Right forelimb (tissue), 1 donor: Measurements from ENCODE around the gene SRP68.

Experiments used
- DNase-seq: peaks from one replicate; pipeline ENCODE4 v3.0.0-alpha.2; 2018

Gene SRP68

DNA sequence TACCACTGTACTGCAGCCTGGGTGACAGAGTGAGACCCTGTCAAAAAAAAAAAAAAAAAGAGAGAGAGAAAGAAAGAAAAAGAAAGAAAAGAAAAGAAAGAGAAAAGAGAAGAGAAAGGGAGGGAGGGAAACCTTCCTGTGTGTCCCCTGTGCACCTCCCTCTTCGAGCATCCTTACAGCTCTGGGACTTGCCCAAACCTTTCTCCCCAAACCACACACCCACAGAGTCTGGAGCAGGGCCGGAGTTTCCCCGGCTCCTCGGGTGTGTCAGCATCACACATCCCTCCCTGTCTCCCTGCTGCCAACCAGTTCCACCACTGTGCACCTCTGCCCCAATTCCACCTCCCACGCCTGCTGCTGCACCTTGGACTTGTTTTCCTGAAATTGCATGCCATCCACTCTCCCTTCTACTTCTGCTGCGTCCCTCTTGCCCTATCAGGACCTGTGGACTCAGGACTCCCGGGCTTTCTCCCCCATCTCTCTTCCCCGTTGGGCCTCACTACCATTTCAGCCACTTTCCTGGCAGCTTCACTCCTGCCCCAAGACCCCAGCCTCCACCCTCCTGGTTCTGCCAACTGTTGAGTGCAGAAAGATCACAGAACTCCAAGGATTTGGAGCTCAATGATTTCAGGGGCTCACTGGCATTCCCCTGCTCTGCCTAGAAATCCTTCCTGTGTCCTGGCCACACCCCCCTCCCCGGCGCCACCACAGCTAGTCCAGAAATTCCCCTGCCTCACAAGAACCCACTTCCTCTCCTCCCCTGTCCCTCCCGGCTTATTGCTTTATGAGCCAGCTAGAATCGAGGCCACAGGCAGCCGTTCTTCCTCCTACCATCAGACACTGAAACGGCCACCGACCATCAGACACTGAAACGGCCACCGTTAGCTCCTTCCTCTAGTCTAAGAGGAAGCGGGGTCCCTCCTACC, 75.4 kb downstream of the SRP68 start:
- DNase-seq: no peak

DNA sequence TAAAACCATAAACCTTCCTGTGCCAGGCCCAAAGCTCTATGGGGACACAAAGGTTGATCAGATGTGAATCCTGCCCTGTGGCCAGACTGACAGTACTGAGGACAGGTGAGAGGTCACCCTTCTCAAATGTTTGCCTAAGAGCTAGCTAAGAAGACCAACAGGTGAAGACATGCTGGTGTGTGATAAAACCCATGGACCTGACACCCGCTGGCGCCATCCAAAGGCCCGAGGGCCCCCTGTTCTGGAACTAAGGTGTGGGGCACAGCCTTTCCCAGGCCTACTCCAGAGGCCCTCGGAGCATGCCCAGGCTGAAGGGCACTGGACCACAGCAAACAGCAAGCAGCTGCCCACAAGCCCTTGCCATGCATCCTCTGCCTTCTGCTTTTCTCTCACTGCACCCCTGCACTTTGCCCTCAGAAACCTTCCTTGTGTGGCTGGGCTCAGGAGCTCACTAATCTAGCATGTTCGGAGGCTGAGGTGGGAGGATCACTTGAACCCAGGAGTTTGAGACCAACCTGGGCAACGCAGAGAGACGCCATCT, 76.9 kb downstream of the SRP68 start:
- no peak for DNase-seq

DNA sequence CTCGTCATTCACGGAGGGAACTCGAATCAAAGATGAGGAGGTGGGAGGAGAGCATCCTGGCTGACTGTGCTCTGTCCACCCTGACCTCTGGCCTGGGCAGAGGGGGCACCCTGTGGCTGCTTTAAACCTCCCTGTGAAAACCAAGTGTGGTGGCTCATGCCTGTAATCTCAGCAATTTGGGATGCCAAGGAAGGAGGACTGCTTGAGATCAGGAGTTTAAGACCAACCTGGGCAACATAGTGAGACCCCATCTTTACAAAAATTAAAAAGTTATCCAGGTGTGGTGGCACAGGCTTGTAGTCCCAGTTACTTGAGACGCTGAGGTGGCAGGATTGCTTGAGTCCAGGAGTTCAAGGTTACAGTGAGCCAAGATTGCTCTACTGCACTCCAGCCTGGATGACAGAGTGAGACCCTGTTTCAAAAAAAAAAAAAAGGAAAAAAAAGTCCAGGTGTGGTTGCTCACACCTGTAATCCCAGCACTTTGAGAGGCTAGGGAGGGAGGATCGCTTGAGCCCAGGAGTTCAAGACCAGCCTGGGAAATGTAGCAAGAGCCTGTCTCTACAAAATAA, 77.4 kb downstream of the SRP68 start:
- DNase-seq: no peak

DNA sequence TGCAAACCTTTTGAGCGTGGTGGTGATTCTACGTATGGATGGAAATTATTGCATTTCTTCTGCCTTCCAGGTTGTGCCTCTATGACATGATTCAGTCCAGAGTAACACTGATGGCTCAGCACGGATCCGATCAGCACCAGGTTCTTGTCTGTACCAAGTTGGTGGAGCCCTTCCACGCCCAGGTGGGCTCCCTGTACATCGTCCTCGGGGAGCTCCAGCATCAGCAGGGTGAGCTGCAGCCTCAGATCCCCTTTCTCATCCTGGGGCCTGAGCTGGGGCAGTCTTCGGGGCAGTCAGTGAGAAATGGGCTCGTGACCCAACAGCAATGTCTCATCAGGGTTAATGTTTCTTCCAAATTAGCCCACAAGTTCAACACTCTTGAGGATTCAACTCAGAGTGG, 80.9 kb downstream of the SRP68 start:
- no peak for DNase-seq
